ENCODE data around the gene SPECC1. TPM values are rescaled to one million over a fixed set of nuclear protein-coding genes. Genes with fewer than 3 reads are reported as not detected.

Gene SPECC1
- total RNA-seq, 6 experiments from 2014 or later, result 0.81 to 5.0 (median 2.8) TPM

GRCh38 chr17:20207262-20207985 lies 198.3 kb downstream of the SPECC1 start:
- H3K4me1 ChIP-seq, result no peaks in the 10 kb centered on the region
- ATAC-seq, result no peak
- 46% methylated on average over 2 of the region's 2 CpGs for WGBS (ENCODE audit: insufficient coverage, low coverage, low lambda C conversion rate, missing lambda C conversion rate)
- no peak for TF ChIP-seq POLR2A (IDR thresholded peaks at IDR 0.05)
- no peak for TF ChIP-seq CTCF (IDR thresholded peaks at IDR 0.05)
- H3K27me3 ChIP-seq, result no peaks in the 10 kb centered on the region
- DNase-seq, result no peak
- no peaks in the 10 kb centered on the region for H3K9me3 ChIP-seq
- H3K4me3 ChIP-seq, result no peak overlapping the region
- no peaks in the 10 kb centered on the region for H3K36me3 ChIP-seq
- intact Hi-C loops (cut with DNase I), result no loop called here
- no peak overlapping the region for H3K27ac ChIP-seq

- intact Hi-C loops (cut with DNase I), result no loop called here
- Histone ChIP-seq H3K4me3 (no peak overlapping the region), H3K27ac (no peak overlapping the region), H3K36me3 (no peaks in the 10 kb centered on the region), H3K27me3 (no peaks in the 10 kb centered on the region), H3K4me1 (no peaks in the 10 kb centered on the region), H3K9me3 (no peaks in the 10 kb centered on the region)
- DNase-seq (no peak), ATAC-seq (no peak)
- no peak for TF ChIP-seq CTCF (IDR thresholded peaks at IDR 0.05)
- no peak for TF ChIP-seq POLR2A (IDR thresholded peaks at IDR 0.05)
- WGBS (ENCODE audit: insufficient coverage, low coverage, low lambda C conversion rate, missing lambda C conversion rate), result 73% methylated on average over 3 of the region's 3 CpGs
Observed at GRCh38 chr17:20208717-20209116, 199.6 kb downstream of the SPECC1 start.

- no peaks in the 10 kb centered on the region for H3K36me3 ChIP-seq
- no peaks in the 10 kb centered on the region for H3K27me3 ChIP-seq
- 73% methylated on average over 2 of the region's 4 CpGs for WGBS (ENCODE audit: insufficient coverage, low coverage, low lambda C conversion rate, missing lambda C conversion rate)
- DNase-seq (no peak), ATAC-seq (no peak)
- no peak overlapping the region for H3K4me3 ChIP-seq
- TF ChIP-seq POLR2A (IDR thresholded peaks at IDR 0.05) (no peak), CTCF (IDR thresholded peaks at IDR 0.05) (no peak)
- H3K4me1 ChIP-seq, result no peaks in the 10 kb centered on the region
- H3K9me3 ChIP-seq, result no peaks in the 10 kb centered on the region
- no peak overlapping the region for H3K27ac ChIP-seq
- intact Hi-C loops (cut with DNase I), result no loop called here
Observed at GRCh38 chr17:20210180-20210579, 201.0 kb downstream of the SPECC1 start.

- WGBS (ENCODE audit: insufficient coverage, low coverage, low lambda C conversion rate, missing lambda C conversion rate), result 90% methylated on average over 8 of the region's 8 CpGs
- no peaks in the 10 kb centered on the region for H3K4me1 ChIP-seq
- H3K27me3 ChIP-seq, result no peaks in the 10 kb centered on the region
- no peaks in the 10 kb centered on the region for H3K9me3 ChIP-seq
- DNase-seq (no peak), ATAC-seq (no peak)
- no peak overlapping the region for H3K27ac ChIP-seq
- H3K36me3 ChIP-seq, result no peaks in the 10 kb centered on the region
- H3K4me3 ChIP-seq, result no peak overlapping the region
- intact Hi-C loops (cut with DNase I), result no loop called here
- TF ChIP-seq POLR2A (IDR thresholded peaks at IDR 0.05) (no peak), CTCF (IDR thresholded peaks at IDR 0.05) (no peak)
Observed at GRCh38 chr17:20210614-20211013, 201.5 kb downstream of the SPECC1 start.

Measured in right lobe of liver (tissue), 6 donors.